Gastrocnemius medialis (tissue), 4 donors: ENCODE data around the gene GPC6. TPM values are rescaled to one million over a fixed set of nuclear protein-coding genes. Genes with fewer than 3 reads are reported as not detected.

Experiments used
- ATAC-seq, 2 donors: fragments of 150-250 bp; one replicate each; pipeline ENCODE4 v1.9.1; 2016
- DNase-seq, 2 donors: peaks; one replicate each; pipeline ENCODE4 v3.0.0-alpha.2; 2019
- H3K27ac ChIP-seq, 4 donors: fragments of 200-600 bp; sonication (generic); 1 replicate in 1 of 4; 2 replicates in 3 of 4; pipeline ENCODE4 v1.5.1; 2016 to 2018; ENCODE audit warnings: mild to moderate bottlenecking in 2 of 4, moderate library complexity in 1 of 4
- H3K27me3 ChIP-seq, 3 donors: fragments of 200-600 bp; sonication (generic) in 2 of 3; 1 replicate in 1 of 3; 2 replicates in 2 of 3; pipeline versions ENCODE4 v1.5.1 to v1.6.0; 2016 to 2019; ENCODE audit warnings: mild to moderate bottlenecking in 1 of 3, moderate library complexity in 1 of 3
- H3K36me3 ChIP-seq, 2 donors: fragments of 200-600 bp; sonication (generic) in 1 of 2; one replicate each; pipeline ENCODE4 v1.5.1; 2017 to 2018
- H3K4me1 ChIP-seq, 2 donors: fragments of 200-600 bp; sonication (generic) in 1 of 2; one replicate each; pipeline ENCODE4 v1.5.1; 2016 to 2017; ENCODE audit warnings: mild to moderate bottlenecking in 2 of 2
- H3K4me3 ChIP-seq, 4 donors: fragments of 200-600 bp; sonication (generic) in 3 of 4; 1 replicate in 1 of 4; 2 replicates in 3 of 4; pipeline ENCODE4 v1.5.1; 2016 to 2019; ENCODE audit warnings: mild to moderate bottlenecking in 2 of 4
- H3K9me3 ChIP-seq, 3 donors: fragments of 200-600 bp; sonication (generic) in 2 of 3; 1 replicate in 1 of 3; 2 replicates in 2 of 3; pipeline ENCODE4 v1.5.1; 2016 to 2019
- POLR2A ChIP-seq, 2 donors: fragments of 450-650 bp; IDR thresholded peaks; one replicate each; pipeline ENCODE4 v1.6.1; 2017; ENCODE audit warnings: antibody characterized with exemption in 2 of 2, mild to moderate bottlenecking in 2 of 2, moderate library complexity in 2 of 2
- in situ Hi-C, 4 donors: fragments of 200-750 bp; cut with MboI; loops; one replicate each; pipeline versions ENCODE4 v1.15.0 to v1.8.0; 2017; ENCODE audit warnings: low sequenced_read_pairs in 4 of 4
- intact Hi-C: fragments of 100-400 bp; cut with DNase I; formaldehyde crosslinking; loops from one replicate; pipeline ENCODE4 v1.15.1; 2023; ENCODE audit warnings: low total_unique reads
- total RNA-seq, 4 donors: library from RNA; depleted of rRNA; stranded (reverse); fragments of >200 nt; gene quantifications; one replicate each; pipeline versions ENCODE4 v1.1.0 to v1.2.3, GENCODE V29; 2016
- TF ChIP-seq, protein P1 (sequence below), 5 experiments: fragments of 450-650 bp in 3 of 5; fragments of 200-600 bp in 2 of 5; sonication (generic) in 2 of 5; IDR thresholded peaks in 4 of 5; conservative IDR thresholded peaks in 1 of 5; 1 replicate in 4 of 5; 2 replicates in 1 of 5; pipeline ENCODE4 v1.5.1; 2016 to 2019; ENCODE audit warnings: antibody characterized with exemption in 5 of 5, mild to moderate bottlenecking in 3 of 5, moderate library complexity in 3 of 5

The GPC6 gene
- total RNA-seq, 4 donors from 2014 or later, result 0.47 to 0.88 (median 0.59) TPM

DNA sequence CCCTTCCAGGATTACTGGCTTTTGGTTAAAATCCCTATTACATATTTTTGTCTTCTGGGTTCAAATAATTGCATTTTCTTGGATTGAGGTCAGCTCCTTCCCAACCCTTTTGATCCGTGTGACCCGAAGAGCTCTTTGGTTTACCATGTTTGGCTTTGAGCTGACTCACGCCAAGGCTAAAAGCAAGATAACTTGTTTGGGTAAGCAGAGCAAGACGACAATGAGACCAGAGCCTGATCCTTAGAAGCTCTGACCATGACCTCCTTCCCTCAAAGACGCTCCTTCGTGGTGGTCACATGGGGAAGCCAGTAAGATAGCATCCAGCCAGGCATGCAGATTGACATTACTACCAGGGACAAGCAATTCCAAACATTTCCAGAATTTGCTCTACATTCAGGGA lies 1099.0 kb downstream of the GPC6 start:
- no peak for TF ChIP-seq POLR2A (IDR thresholded peaks at IDR 0.05)
- TF ChIP-seq, protein P1, sequence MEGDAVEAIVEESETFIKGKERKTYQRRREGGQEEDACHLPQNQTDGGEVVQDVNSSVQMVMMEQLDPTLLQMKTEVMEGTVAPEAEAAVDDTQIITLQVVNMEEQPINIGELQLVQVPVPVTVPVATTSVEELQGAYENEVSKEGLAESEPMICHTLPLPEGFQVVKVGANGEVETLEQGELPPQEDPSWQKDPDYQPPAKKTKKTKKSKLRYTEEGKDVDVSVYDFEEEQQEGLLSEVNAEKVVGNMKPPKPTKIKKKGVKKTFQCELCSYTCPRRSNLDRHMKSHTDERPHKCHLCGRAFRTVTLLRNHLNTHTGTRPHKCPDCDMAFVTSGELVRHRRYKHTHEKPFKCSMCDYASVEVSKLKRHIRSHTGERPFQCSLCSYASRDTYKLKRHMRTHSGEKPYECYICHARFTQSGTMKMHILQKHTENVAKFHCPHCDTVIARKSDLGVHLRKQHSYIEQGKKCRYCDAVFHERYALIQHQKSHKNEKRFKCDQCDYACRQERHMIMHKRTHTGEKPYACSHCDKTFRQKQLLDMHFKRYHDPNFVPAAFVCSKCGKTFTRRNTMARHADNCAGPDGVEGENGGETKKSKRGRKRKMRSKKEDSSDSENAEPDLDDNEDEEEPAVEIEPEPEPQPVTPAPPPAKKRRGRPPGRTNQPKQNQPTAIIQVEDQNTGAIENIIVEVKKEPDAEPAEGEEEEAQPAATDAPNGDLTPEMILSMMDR (IDR thresholded peaks at IDR 0.05 in 4 of 5, conservative IDR thresholded peaks at IDR 0.05 in 1 of 5), result no peak
- intact Hi-C loops, result no loop called here
- no peak overlapping the region for H3K27ac ChIP-seq
- peaks cover 4 to 6% of the 10 kb centered on the region in 2 donors for H3K4me1 ChIP-seq
- no peaks in the 10 kb centered on the region for H3K27me3 ChIP-seq
- no peaks in the 10 kb centered on the region for H3K36me3 ChIP-seq
- no peak for ATAC-seq
- DNase-seq, result no peak
- in situ Hi-C loops, result no loop called here
- no peak overlapping the region for H3K4me3 ChIP-seq
- H3K9me3 ChIP-seq, result no peaks in the 10 kb centered on the region

- DNase-seq (no peak), ATAC-seq (no peak)
- Histone ChIP-seq H3K9me3 (no peaks in the 10 kb centered on the region), H3K27ac (no peak overlapping the region), H3K4me1 (peaks cover 4 to 6% of the 10 kb centered on the region in 2 donors), H3K36me3 (no peaks in the 10 kb centered on the region), H3K27me3 (no peaks in the 10 kb centered on the region), H3K4me3 (no peak overlapping the region)
- TF ChIP-seq POLR2A (IDR thresholded peaks at IDR 0.05), result no peak
- TF ChIP-seq, protein P1 (IDR thresholded peaks at IDR 0.05 in 4 of 5, conservative IDR thresholded peaks at IDR 0.05 in 1 of 5), result no peak
- intact Hi-C loops, result no loop called here
- in situ Hi-C loops, result no loop called here
These were observed 1100.7 kb downstream of the GPC6 start for GRCh38 chr13:94327318-94327717.

GRCh38 chr13:94328381-94329041 lies 1101.9 kb downstream of the GPC6 start:
- DNase-seq (no peak), ATAC-seq (no peak)
- H3K27me3 ChIP-seq, result no peaks in the 10 kb centered on the region
- no peaks in the 10 kb centered on the region for H3K36me3 ChIP-seq
- peak overlapping the region in 2 of 4 donors; percentile 38 to 65 for H3K27ac ChIP-seq
- H3K4me3 ChIP-seq, result no peak overlapping the region
- H3K4me1 ChIP-seq, result peaks cover 4 to 6% of the 10 kb centered on the region in 2 donors
- in situ Hi-C loops (no loop called here), intact Hi-C loops (no loop called here)
- TF ChIP-seq, protein P1 (IDR thresholded peaks at IDR 0.05 in 4 of 5, conservative IDR thresholded peaks at IDR 0.05 in 1 of 5), result no peak
- TF ChIP-seq POLR2A (IDR thresholded peaks at IDR 0.05), result no peak
- H3K9me3 ChIP-seq, result no peaks in the 10 kb centered on the region

- peaks cover 4 to 6% of the 10 kb centered on the region in 2 donors for H3K4me1 ChIP-seq
These were observed 1102.7 kb downstream of the GPC6 start for GRCh38 chr13:94329277-94329676.

More at GRCh38 chr13:94329277-94329676, 1102.7 kb downstream of the GPC6 start:
- in situ Hi-C loops (no loop called here), intact Hi-C loops (no loop called here)
- Histone ChIP-seq H3K27me3 (no peaks in the 10 kb centered on the region), H3K27ac (peak overlapping the region in 3 of 4 donors; percentile 38 to 65 (median 42)), H3K36me3 (no peaks in the 10 kb centered on the region), H3K9me3 (no peaks in the 10 kb centered on the region), H3K4me3 (peak overlapping the region in 1 of 4 donors; percentile 7)
- DNase-seq (no peak), ATAC-seq (peak; percentile 30 to 37)
- no peak for TF ChIP-seq POLR2A (IDR thresholded peaks at IDR 0.05)
- TF ChIP-seq, protein P1 (IDR thresholded peaks at IDR 0.05 in 4 of 5, conservative IDR thresholded peaks at IDR 0.05 in 1 of 5), result no peak
